ENCODE results near the gene KRT84.

The KRT84 gene

GRCh38 chr12:52382854-52383253 is 2.6 kb downstream of the KRT84 start:
- no peaks in the 10 kb centered on the region for H3K9me3 ChIP-seq (ENCODE audit: control insufficient read depth, insufficient read depth, low read length)
- H3K9ac ChIP-seq (ENCODE audit: low read depth, low read length): no peak overlapping the region
- no peaks in the 10 kb centered on the region for H3K4me1 ChIP-seq (ENCODE audit: insufficient read depth, low read length)
- H3K36me3 ChIP-seq (ENCODE audit: insufficient read depth, low read length): no peaks in the 10 kb centered on the region

DNA sequence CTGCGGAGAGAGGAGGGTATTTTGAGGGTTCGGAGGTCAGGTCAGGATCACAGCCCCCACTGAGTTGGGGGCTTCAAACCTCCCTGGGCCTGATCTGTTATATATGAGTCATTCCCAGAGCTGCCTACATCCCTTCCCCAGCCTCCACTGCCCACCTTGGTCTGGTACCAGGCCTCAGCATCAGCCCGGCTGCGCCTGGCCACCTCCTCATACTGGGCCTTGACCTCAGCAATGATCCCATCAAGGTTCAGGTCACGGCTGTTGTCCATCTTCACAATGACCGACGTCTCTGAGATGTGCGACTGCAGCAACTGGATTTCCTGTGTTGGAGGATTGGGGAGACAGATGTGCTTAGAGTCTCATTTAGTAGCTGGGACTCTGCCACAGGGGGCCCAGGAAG is 4.2 kb downstream of the KRT84 start:
- no peaks in the 10 kb centered on the region for H3K36me3 ChIP-seq (ENCODE audit: insufficient read depth, low read length)
- no peak overlapping the region for H3K9ac ChIP-seq (ENCODE audit: low read depth, low read length)
- no peaks in the 10 kb centered on the region for H3K9me3 ChIP-seq (ENCODE audit: control insufficient read depth, insufficient read depth, low read length)
- H3K4me1 ChIP-seq (ENCODE audit: insufficient read depth, low read length): no peaks in the 10 kb centered on the region

DNA sequence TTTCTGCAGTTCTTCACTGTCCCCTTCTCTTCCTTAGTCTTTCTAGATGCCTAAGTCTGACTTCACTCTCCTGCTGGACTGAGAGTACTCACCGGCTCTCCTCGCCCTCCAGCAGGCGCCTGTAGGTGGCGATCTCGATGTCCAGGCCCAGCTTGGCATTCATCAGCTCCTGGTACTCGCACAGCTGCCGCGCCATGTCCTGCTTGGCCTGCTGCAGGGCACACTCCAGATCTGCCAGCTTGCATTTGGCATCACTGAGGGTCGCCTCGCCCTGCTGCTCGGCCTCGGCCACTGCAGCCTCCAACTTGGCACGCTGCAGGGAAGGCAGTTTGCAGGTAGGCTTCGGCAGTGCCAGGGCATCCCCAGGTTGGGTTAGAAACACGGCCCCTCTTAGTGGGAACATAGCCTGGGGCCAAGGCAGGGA is 5.2 kb downstream of the KRT84 start:
- Histone ChIP-seq H3K9me3 (ENCODE audit: control insufficient read depth, insufficient read depth, low read length) (no peaks in the 10 kb centered on the region), H3K36me3 (ENCODE audit: insufficient read depth, low read length) (no peaks in the 10 kb centered on the region), H3K4me1 (ENCODE audit: insufficient read depth, low read length) (no peaks in the 10 kb centered on the region), H3K9ac (ENCODE audit: low read depth, low read length) (no peak overlapping the region)

GRCh38 chr12:52379536-52379935 is 5.9 kb downstream of the KRT84 start:
- no peaks in the 10 kb centered on the region for H3K4me1 ChIP-seq (ENCODE audit: insufficient read depth, low read length)
- H3K9me3 ChIP-seq (ENCODE audit: control insufficient read depth, insufficient read depth, low read length): no peaks in the 10 kb centered on the region
- H3K9ac ChIP-seq (ENCODE audit: low read depth, low read length): no peak overlapping the region
- H3K36me3 ChIP-seq (ENCODE audit: insufficient read depth, low read length): no peaks in the 10 kb centered on the region

GRCh38 chr12:52378091-52378490 is 7.4 kb downstream of the KRT84 start:
- no peak overlapping the region for H3K9ac ChIP-seq (ENCODE audit: low read depth, low read length)
- no peaks in the 10 kb centered on the region for H3K4me1 ChIP-seq (ENCODE audit: insufficient read depth, low read length)
- no peaks in the 10 kb centered on the region for H3K9me3 ChIP-seq (ENCODE audit: control insufficient read depth, insufficient read depth, low read length)
- no peaks in the 10 kb centered on the region for H3K36me3 ChIP-seq (ENCODE audit: insufficient read depth, low read length)

- no peaks in the 10 kb centered on the region for H3K9me3 ChIP-seq (ENCODE audit: control insufficient read depth, insufficient read depth, low read length)
- no peak overlapping the region for H3K9ac ChIP-seq (ENCODE audit: low read depth, low read length)
- H3K36me3 ChIP-seq (ENCODE audit: insufficient read depth, low read length): no peaks in the 10 kb centered on the region
- no peaks in the 10 kb centered on the region for H3K4me1 ChIP-seq (ENCODE audit: insufficient read depth, low read length)
These were observed 8.2 kb downstream of the KRT84 start for GRCh38 chr12:52377266-52377665.

DNA sequence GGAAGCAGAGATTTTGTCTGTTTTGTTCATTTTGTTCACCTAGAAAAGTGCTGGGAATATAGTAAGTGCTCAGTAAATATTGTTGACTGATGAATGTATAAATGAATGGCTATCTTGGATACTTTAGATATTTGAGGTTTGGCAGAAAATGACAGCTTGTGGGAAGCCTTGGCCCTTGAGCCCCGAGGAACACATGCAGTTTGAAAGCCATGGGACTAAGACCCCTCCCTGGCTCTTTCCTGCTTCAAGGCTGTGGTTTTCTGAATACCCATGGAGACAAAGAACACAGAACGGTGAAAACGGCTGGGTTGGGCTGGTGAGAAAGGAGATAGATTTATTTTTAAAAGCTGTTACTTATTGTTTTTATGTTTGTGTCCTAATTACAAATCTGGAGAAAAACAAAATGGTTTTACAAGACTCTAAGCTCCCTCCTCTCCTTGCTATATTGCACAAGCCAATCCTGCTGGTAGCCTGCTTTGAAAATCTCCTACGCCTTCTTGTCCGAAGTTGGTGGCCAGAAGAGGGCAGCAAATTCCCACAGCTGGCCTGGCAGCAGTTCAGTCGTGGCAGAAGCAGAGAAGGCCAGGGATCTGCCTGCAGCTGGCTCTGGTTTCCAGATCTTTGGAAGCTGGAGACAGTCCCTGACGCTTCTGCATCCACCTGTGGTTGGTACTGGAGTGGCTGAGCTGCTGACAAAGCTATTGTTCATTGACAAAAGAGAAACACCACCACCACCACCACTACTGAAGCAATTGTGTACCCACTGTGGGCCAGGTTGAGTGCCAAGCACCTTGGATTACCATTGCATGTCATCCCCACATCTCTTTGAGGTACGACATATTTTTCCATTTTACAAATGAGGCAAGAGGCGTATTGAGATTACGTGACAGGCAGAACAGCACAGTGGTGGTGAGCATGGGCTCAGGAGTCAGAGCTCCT is 13.0 kb downstream of the KRT84 start:
- Histone ChIP-seq H3K9ac (ENCODE audit: low read depth, low read length) (no peak overlapping the region), H3K9me3 (ENCODE audit: control insufficient read depth, insufficient read depth, low read length) (no peaks in the 10 kb centered on the region), H3K36me3 (ENCODE audit: insufficient read depth, low read length) (no peaks in the 10 kb centered on the region), H3K4me1 (ENCODE audit: insufficient read depth, low read length) (no peaks in the 10 kb centered on the region)

- Histone ChIP-seq H3K9me3 (ENCODE audit: control insufficient read depth, insufficient read depth, low read length) (no peaks in the 10 kb centered on the region), H3K9ac (ENCODE audit: low read depth, low read length) (no peak overlapping the region), H3K4me1 (ENCODE audit: insufficient read depth, low read length) (no peaks in the 10 kb centered on the region), H3K36me3 (ENCODE audit: insufficient read depth, low read length) (no peaks in the 10 kb centered on the region)
These were observed 13.7 kb downstream of the KRT84 start for GRCh38 chr12:52371716-52372115.

- H3K9ac ChIP-seq (ENCODE audit: low read depth, low read length): no peak overlapping the region
- no peaks in the 10 kb centered on the region for H3K4me1 ChIP-seq (ENCODE audit: insufficient read depth, low read length)
- H3K36me3 ChIP-seq (ENCODE audit: insufficient read depth, low read length): no peaks in the 10 kb centered on the region
- H3K9me3 ChIP-seq (ENCODE audit: control insufficient read depth, insufficient read depth, low read length): no peaks in the 10 kb centered on the region
These were observed 14.4 kb downstream of the KRT84 start for GRCh38 chr12:52370926-52371608.

DNA sequence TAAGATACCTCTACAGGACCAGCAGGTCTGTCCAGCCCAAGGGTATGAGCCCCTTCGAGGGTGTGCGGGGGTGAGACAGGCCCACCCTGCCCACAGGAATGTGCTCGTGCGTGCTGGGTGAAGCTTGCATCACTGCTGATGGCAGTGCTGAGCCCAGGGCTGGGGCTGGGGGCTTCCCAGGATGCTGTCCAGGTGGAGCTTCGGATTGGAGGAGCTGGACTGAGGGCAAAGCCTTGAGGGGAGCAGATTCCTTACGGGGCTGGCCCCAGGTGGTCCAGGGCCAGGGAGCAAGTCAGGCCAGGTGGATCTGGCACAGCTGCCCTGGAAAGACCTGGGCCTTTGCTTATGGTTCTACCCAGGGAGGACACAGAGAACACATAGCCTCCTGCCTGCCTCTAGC is 15.6 kb downstream of the KRT84 start:
- Histone ChIP-seq H3K36me3 (ENCODE audit: insufficient read depth, low read length) (no peaks in the 10 kb centered on the region), H3K4me1 (ENCODE audit: insufficient read depth, low read length) (no peaks in the 10 kb centered on the region), H3K9ac (ENCODE audit: low read depth, low read length) (no peak overlapping the region), H3K9me3 (ENCODE audit: control insufficient read depth, insufficient read depth, low read length) (no peaks in the 10 kb centered on the region)

DNA sequence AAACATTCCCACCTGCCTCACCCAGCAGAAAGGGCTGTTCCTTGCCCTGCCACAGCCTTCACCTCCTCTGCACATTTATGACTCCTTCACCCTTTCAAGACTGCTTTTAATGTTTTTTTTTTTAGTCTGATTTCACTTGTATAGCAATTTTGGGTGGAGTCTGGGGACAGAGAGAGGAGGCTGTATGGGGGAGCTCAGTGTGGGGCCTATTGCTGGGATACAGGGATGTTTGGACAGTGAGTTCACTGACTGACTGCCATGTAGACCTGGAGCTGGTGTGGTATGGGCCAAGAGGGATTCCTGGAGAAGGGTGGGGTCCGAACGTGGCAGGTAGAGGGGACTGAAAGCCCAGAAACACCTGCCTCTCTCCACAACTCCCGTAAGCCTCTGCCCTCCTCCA is 16.2 kb downstream of the KRT84 start:
- Histone ChIP-seq H3K9ac (ENCODE audit: low read depth, low read length) (no peak overlapping the region), H3K36me3 (ENCODE audit: insufficient read depth, low read length) (no peaks in the 10 kb centered on the region), H3K9me3 (ENCODE audit: control insufficient read depth, insufficient read depth, low read length) (no peaks in the 10 kb centered on the region), H3K4me1 (ENCODE audit: insufficient read depth, low read length) (no peaks in the 10 kb centered on the region)

GRCh38 chr12:52368508-52368907 is 16.9 kb downstream of the KRT84 start:
- no peak overlapping the region for H3K9ac ChIP-seq (ENCODE audit: low read depth, low read length)
- H3K9me3 ChIP-seq (ENCODE audit: control insufficient read depth, insufficient read depth, low read length): no peaks in the 10 kb centered on the region
- no peaks in the 10 kb centered on the region for H3K4me1 ChIP-seq (ENCODE audit: insufficient read depth, low read length)
- no peaks in the 10 kb centered on the region for H3K36me3 ChIP-seq (ENCODE audit: insufficient read depth, low read length)

GRCh38 chr12:52367876-52368275 is 17.6 kb downstream of the KRT84 start:
- no peaks in the 10 kb centered on the region for H3K9me3 ChIP-seq (ENCODE audit: control insufficient read depth, insufficient read depth, low read length)
- H3K9ac ChIP-seq (ENCODE audit: low read depth, low read length): no peak overlapping the region
- no peaks in the 10 kb centered on the region for H3K4me1 ChIP-seq (ENCODE audit: insufficient read depth, low read length)
- H3K36me3 ChIP-seq (ENCODE audit: insufficient read depth, low read length): no peaks in the 10 kb centered on the region

GRCh38 chr12:52366738-52367485 is 18.5 kb downstream of the KRT84 start, which contains the start of gene KRT85:
Gene KRT85 (minus strand): TSS chr12:52367481. CDS start chr12:52367405, 76 bp downstream.
- Histone ChIP-seq H3K36me3 (ENCODE audit: insufficient read depth, low read length) (no peaks in the 10 kb centered on the region), H3K4me1 (ENCODE audit: insufficient read depth, low read length) (no peaks in the 10 kb centered on the region), H3K9ac (ENCODE audit: low read depth, low read length) (no peak within 1 kb of the TSS), H3K9me3 (ENCODE audit: control insufficient read depth, insufficient read depth, low read length) (no peaks in the 10 kb centered on the region)
